ENCODE data around the gene EPHA8. TPM values are rescaled to one million over a fixed set of nuclear protein-coding genes. Genes with fewer than 3 reads are reported as not detected.

The EPHA8 gene
- total and polyA plus RNA-seq, 2 of the 13 experiments (the other 11 are each of a cell fraction or from before 2014, with no cell fraction given) = not detected

DNA sequence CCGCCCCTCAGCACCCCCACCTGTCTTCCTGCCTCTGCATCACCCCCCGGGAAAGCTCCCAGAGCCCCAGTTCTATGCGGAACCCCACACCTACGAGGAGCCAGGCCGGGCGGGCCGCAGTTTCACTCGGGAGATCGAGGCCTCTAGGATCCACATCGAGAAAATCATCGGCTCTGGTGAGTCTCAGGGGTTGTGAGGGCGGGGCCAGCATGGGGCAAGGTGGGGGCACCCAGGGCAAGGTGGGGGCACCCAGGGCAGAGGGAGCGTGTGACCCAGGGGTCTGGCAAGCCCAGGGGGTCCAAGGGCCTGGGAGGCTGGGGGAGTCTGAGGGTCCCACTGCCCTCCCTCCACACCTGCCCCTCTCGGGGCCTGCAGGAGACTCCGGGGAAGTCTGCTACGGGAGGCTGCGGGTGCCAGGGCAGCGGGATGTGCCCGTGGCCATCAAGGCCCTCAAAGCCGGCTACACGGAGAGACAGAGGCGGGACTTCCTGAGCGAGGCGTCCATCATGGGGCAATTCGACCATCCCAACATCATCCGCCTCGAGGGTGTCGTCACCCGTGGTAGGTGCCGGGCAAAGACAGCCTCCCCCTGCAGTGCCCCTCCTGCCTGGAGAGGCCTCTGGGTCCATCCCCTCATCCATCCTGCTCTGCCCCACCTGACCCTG, 34.1 kb downstream of the EPHA8 start (continued):
- TF ChIP-seq ZNF780A (CRISPR knock-in tag; IDR thresholded peaks at IDR 0.05) (no peak), GFI1 (CRISPR knock-in tag; IDR thresholded peaks at IDR 0.05; ENCODE audit: borderline replicate concordance) (no peak), DR1 (CRISPR knock-in tag; IDR thresholded peaks at IDR 0.05) (no peak)

DNA sequence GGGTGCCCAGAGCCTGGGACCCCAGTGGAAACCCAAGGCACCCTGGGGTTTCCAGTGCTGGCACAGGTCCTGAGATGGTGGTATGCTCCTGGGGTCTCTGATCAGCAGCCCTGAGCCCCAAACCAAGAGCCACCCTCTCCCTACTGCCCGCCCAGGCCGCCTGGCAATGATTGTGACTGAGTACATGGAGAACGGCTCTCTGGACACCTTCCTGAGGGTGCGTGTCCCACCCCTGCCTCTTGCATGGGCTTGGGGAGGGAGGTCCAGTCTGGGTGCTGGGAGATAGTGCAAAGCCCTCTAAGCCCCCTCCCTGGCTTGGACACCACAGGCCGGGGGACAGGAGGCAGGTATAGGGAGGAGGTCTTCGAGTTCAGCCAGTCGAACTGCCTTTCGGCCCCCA, 34.7 kb downstream of the EPHA8 start:
- H3K4me3 ChIP-seq (replicated peaks in 1 of 3; ENCODE audit: insufficient read depth in 1 of 3, low read depth in 2 of 3, low read length in 3 of 3) = no peak overlapping the region
- no peak overlapping the region for H3K9ac ChIP-seq (ENCODE audit: insufficient read depth, low read depth, low read length)
- CTCF ChIA-PET (ENCODE audit: low intra/inter-chr PET ratio, low total read pairs) = no interaction called here
- no peaks in the 10 kb centered on the region for H3K79me2 ChIP-seq (ENCODE audit: insufficient read depth, low read length)
- no peaks in the 10 kb centered on the region for H3K36me3 ChIP-seq (replicated peaks in 1 of 2; ENCODE audit: control insufficient read depth in 1 of 2, insufficient read depth in 2 of 2, low read length in 2 of 2)
- FAIRE-seq = no peak
- H3K27ac ChIP-seq (ENCODE audit: extremely low read length, insufficient read depth, low read length) = no peak overlapping the region
- in situ Hi-C loops (cut with HindIII; ENCODE audit: extremely low pct_ligation_motif_present, low pct_unique_long_range_greater_than_20kb) = no loop called here
- no peak overlapping the region for H2AFZ ChIP-seq (ENCODE audit: low read length)
- no peaks in the 10 kb centered on the region for H3K4me1 ChIP-seq (ENCODE audit: insufficient read depth, low read length)
- intact Hi-C loops (cut with micrococcal nuclease; ENCODE audit: unreplicated experiment) = no loop called here
- H3K9me3 ChIP-seq (ENCODE audit: low read length) = no peaks in the 10 kb centered on the region
- ATAC-seq = no peak
- H4K20me1 ChIP-seq (ENCODE audit: insufficient read depth, low read length) = no peaks in the 10 kb centered on the region
- POLR2A ChIA-PET = no interaction called here
- no peak for DNase-seq (ENCODE audit: low spot score)
- TF ChIP-seq NAIF1 (CRISPR knock-in tag; IDR thresholded peaks at IDR 0.05; ENCODE audit: borderline replicate concordance) (no peak), ZNF451 (CRISPR knock-in tag; IDR thresholded peaks at IDR 0.05) (no peak), ARNT (IDR thresholded peaks at IDR 0.05) (no peak), ISX (CRISPR knock-in tag; conservative IDR thresholded peaks at IDR 0.05) (no peak), MYC (CRISPR knock-in tag; IDR thresholded peaks at IDR 0.05; ENCODE audit: borderline replicate concordance) (no peak), THYN1 (CRISPR knock-in tag; IDR thresholded peaks at IDR 0.05; ENCODE audit: borderline replicate concordance, low read depth) (no peak), TCF7L2 (IDR thresholded peaks at IDR 0.05; ENCODE audit: low read depth, low read length) (no peak), EHMT2 (IDR thresholded peaks at IDR 0.05; ENCODE audit: borderline replicate concordance, low read depth, low read length) (no peak), PRPF4 (IDR thresholded peaks at IDR 0.05; ENCODE audit: low read depth, low read length, poor library complexity, severe bottlenecking) (no peak), ZBTB20 (CRISPR knock-in tag; IDR thresholded peaks at IDR 0.05; ENCODE audit: borderline replicate concordance, low read depth) (no peak), ZNF530 (CRISPR knock-in tag; IDR thresholded peaks at IDR 0.05; ENCODE audit: low read depth) (no peak)
- TF ChIP-seq, protein P1, sequence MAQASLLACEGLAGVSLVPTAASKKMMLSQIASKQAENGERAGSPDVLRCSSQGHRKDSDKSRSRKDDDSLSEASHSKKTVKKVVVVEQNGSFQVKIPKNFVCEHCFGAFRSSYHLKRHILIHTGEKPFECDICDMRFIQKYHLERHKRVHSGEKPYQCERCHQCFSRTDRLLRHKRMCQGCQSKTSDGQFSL (CRISPR knock-in tag; IDR thresholded peaks at IDR 0.05) = no peak
- TF ChIP-seq, protein P2, sequence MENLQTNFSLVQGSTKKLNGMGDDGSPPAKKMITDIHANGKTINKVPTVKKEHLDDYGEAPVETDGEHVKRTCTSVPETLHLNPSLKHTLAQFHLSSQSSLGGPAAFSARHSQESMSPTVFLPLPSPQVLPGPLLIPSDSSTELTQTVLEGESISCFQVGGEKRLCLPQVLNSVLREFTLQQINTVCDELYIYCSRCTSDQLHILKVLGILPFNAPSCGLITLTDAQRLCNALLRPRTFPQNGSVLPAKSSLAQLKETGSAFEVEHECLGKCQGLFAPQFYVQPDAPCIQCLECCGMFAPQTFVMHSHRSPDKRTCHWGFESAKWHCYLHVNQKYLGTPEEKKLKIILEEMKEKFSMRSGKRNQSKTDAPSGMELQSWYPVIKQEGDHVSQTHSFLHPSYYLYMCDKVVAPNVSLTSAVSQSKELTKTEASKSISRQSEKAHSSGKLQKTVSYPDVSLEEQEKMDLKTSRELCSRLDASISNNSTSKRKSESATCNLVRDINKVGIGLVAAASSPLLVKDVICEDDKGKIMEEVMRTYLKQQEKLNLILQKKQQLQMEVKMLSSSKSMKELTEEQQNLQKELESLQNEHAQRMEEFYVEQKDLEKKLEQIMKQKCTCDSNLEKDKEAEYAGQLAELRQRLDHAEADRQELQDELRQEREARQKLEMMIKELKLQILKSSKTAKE (CRISPR knock-in tag; IDR thresholded peaks at IDR 0.05; ENCODE audit: borderline replicate concordance) = no peak
- TF ChIP-seq, protein P3, sequence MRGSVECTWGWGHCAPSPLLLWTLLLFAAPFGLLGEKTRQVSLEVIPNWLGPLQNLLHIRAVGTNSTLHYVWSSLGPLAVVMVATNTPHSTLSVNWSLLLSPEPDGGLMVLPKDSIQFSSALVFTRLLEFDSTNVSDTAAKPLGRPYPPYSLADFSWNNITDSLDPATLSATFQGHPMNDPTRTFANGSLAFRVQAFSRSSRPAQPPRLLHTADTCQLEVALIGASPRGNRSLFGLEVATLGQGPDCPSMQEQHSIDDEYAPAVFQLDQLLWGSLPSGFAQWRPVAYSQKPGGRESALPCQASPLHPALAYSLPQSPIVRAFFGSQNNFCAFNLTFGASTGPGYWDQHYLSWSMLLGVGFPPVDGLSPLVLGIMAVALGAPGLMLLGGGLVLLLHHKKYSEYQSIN (CRISPR knock-in tag; IDR thresholded peaks at IDR 0.05; ENCODE audit: borderline replicate concordance) = no peak
- H3K27me3 ChIP-seq (ENCODE audit: control insufficient read depth in 1 of 2, insufficient read depth in 2 of 2, low read length in 2 of 2) = peaks cover 23 to 79% of the 10 kb centered on the region in 2 experiments; a peak in 4 of 5 replicates
- no peak overlapping the region for H3K4me2 ChIP-seq (ENCODE audit: low read depth, low read length)
- BruUV-seq (replicated peaks) = no TSS peak
- WGBS (ENCODE audit: low lambda C conversion rate) = no CpG with 5 or more reads among the region's 8 CpGs
